ENCODE measurements around the gene ZBTB3. TPM values are rescaled to one million over a fixed set of nuclear protein-coding genes. Genes with fewer than 3 reads are reported as not detected.

The ZBTB3 gene
- 3.0 and 3.1 TPM in 2 replicates for polyA plus RNA-seq (2011; rRNA removed)
- polyA plus RNA-seq (2012; cell fraction: cytosol; rRNA removed), result 1.5 and 2.1 TPM in 2 replicates
- 2.5 and 3.1 TPM in 2 replicates for polyA plus RNA-seq (2012; cell fraction: nucleus; rRNA removed)
- polyA plus RNA-seq (2017; fragmentation: RNase III; extraction: RNeasy Plus Mini Kit Qiagen cat#74134 plus additional on column Dnase treatment), result 1.4 to 2.2 TPM (median 2.0 TPM) in 3 replicates
- 11.3 and 11.5 TPM in 2 replicates for polyA minus RNA-seq (2011; rRNA and poly(A)+ RNA removed)

DNA sequence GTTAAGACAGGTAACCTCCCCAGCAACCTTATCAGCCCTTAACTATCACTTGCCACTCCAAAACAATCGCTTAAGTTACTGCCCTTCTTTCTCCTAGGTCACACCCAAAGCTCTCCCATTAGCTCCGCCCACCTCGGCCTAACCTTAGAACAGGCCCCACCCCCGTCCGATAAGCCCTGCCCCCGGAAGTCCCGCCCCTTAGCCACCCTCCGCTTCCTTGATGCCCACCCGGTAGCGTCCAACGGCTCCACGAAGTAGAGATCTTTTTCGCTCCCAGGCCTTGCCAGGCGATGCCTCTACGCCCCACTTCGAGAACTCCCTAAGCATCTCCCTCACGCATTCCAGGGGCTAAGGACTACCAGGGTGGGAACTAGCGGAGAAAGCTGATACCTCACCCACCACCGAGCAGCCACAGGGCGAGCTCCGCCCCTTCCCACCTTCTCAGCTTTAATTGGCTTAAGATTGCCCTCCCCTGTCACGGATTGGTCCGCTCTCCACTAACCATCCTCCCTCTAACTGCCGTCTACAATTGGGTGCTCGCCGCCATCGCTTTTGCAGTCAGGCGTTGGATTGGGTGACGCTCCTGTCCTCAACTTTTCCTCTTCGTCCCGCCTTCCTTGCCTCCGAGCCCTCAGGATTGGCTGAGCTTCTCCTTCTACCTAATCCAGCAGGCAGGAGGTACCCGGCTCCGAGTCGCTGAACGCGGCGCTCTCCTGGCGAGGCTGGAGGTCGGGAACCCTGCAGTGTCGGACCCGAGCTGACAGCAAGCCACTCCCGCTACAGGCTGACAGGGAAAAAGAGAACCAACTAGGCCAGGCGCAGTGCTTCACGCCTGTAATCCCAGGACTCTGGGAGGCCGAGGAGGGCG, at the start of gene ZBTB3:
TSS of gene ZBTB3 (minus strand) at position 425 of the 868 bp plus-strand sequence. CDS start 496 bp downstream, outside the sequence.
- TF ChIP-seq NPAS2 (CRISPR knock-in tag; IDR thresholded peaks at IDR 0.05; ENCODE audit: borderline replicate concordance) (no peak), HOXA7 (CRISPR knock-in tag; IDR thresholded peaks at IDR 0.05) (no peak), POLR2A (IDR thresholded peaks at IDR 0.05; ENCODE audit: low read length) (peak; percentile 86), JUN (IDR thresholded peaks at IDR 0.05) (peak; percentile 36 to 92; a peak in 4 of 5 replicates), ZC3H11A (IDR thresholded peaks at IDR 0.05) (no peak), CHD4 (IDR thresholded peaks at IDR 0.05; ENCODE audit: borderline replicate concordance) (peak; percentile 87; the same call in 1 of the 2 replicates), HOXB13 (CRISPR knock-in tag; IDR thresholded peaks at IDR 0.05; ENCODE audit: low read depth) (no peak), PHF8 (IDR thresholded peaks at IDR 0.05; ENCODE audit: borderline replicate concordance, low read depth) (peak; percentile 59), ZNF302 (CRISPR knock-in tag; IDR thresholded peaks at IDR 0.05) (no peak), RFX5 (IDR thresholded peaks at IDR 0.05) (peak; percentile 51; the same call in 1 of the 2 replicates), GATA3 (IDR thresholded peaks at IDR 0.05; ENCODE audit: borderline replicate concordance) (no peak), BHLHE40 (IDR thresholded peaks at IDR 0.05; ENCODE audit: low read depth, low read length) (no peak)
- TF ChIP-seq, protein P1, sequence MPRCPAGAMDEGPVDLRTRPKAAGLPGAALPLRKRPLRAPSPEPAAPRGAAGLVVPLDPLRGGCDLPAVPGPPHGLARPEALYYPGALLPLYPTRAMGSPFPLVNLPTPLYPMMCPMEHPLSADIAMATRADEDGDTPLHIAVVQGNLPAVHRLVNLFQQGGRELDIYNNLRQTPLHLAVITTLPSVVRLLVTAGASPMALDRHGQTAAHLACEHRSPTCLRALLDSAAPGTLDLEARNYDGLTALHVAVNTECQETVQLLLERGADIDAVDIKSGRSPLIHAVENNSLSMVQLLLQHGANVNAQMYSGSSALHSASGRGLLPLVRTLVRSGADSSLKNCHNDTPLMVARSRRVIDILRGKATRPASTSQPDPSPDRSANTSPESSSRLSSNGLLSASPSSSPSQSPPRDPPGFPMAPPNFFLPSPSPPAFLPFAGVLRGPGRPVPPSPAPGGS (IDR thresholded peaks at IDR 0.05), result peak; percentile 44
- TF ChIP-seq, protein P2, sequence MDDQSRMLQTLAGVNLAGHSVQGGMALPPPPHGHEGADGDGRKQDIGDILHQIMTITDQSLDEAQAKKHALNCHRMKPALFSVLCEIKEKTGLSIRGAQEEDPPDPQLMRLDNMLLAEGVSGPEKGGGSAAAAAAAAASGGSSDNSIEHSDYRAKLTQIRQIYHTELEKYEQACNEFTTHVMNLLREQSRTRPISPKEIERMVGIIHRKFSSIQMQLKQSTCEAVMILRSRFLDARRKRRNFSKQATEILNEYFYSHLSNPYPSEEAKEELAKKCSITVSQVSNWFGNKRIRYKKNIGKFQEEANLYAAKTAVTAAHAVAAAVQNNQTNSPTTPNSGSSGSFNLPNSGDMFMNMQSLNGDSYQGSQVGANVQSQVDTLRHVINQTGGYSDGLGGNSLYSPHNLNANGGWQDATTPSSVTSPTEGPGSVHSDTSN (IDR thresholded peaks at IDR 0.05), result peak; percentile 83
- TF ChIP-seq, protein P3, sequence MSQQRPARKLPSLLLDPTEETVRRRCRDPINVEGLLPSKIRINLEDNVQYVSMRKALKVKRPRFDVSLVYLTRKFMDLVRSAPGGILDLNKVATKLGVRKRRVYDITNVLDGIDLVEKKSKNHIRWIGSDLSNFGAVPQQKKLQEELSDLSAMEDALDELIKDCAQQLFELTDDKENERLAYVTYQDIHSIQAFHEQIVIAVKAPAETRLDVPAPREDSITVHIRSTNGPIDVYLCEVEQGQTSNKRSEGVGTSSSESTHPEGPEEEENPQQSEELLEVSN (IDR thresholded peaks at IDR 0.05; ENCODE audit: borderline replicate concordance, low read depth), result 0 out of 2 replicates have a peak, but pooled peaks have one; percentile 33
- TF ChIP-seq, protein P4, sequence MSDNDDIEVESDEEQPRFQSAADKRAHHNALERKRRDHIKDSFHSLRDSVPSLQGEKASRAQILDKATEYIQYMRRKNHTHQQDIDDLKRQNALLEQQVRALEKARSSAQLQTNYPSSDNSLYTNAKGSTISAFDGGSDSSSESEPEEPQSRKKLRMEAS (IDR thresholded peaks at IDR 0.05), result peak; percentile 80
- TF ChIP-seq, protein P5, sequence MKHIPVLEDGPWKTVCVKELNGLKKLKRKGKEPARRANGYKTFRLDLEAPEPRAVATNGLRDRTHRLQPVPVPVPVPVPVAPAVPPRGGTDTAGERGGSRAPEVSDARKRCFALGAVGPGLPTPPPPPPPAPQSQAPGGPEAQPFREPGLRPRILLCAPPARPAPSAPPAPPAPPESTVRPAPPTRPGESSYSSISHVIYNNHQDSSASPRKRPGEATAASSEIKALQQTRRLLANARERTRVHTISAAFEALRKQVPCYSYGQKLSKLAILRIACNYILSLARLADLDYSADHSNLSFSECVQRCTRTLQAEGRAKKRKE (CRISPR knock-in tag; IDR thresholded peaks at IDR 0.05; ENCODE audit: low read depth), result no peak
- Histone ChIP-seq H3K9me3 (no peaks in the 10 kb centered on the region), H3K4me2 (peak within 1 kb of the TSS; percentile 91), H3K4me3 (peak within 1 kb of the TSS; percentile 55), H3K27ac (peak within 1 kb of the TSS; percentile 92 to 94), H3K4me1 (peaks cover 11% of the 10 kb centered on the region; the same call in 1 of the 3 replicates)
- FAIRE-seq (peak; percentile 80), DNase-seq (ENCODE audit: low read depth in 1 of 2, low spot score in 1 of 2) (peak; percentile 99 to 100), ATAC-seq (peak; percentile 98 to 99)
- under 1% methylated on average over 43 of the region's 47 CpGs for WGBS (ENCODE audit: missing lambda C conversion rate)
- POLR2A ChIA-PET, result interaction anchor here (0.5 to 3.0 kb wide), 40 partner anchors 8 to 308 kb away, joined by 3 to 96 read pairs (median 6); partner anchors contain the start of genes C11orf98, CSKMT, EEF1G and GANAB
- CTCF ChIA-PET, result interaction anchor here (0.6 to 3.2 kb wide), 12 partner anchors 11 to 152 kb away, joined by 3 to 17 read pairs (median 4); partner anchors contain the start of genes HNRNPUL2 and STX5

DNA sequence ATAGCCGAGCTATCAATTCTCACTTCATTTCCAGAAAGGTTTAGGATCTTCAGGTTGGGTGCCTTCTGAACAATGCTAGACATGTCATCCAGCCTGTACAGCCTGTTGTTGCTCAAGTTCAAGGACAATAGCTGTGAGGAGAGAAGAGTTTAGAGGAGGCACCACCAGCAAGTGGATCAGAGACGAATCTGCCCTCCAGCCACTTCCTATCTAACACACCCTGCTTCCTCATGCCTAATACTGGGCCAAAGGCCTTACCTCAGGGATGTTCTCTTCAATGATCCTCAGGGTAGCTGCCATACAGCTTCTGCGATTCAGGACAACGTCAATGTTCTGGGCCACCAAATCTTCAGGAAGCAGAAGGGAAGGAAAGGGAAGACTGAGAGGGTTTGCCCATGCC, 47.1 kb upstream of the ZBTB3 start:
- H3K27ac ChIP-seq, result no peak overlapping the region
- no peaks in the 10 kb centered on the region for H3K9me3 ChIP-seq
- ChIA-PET POLR2A (interaction anchor here (0.6 to 1.1 kb wide), 2 partner anchors 10 to 40 kb away, joined by 3 read pairs; no protein-coding TSS in a partner anchor), CTCF (interaction anchor here (0.6 to 6.2 kb wide), 3 partner anchors 12 to 80 kb away, joined by 3 to 69 read pairs (median 3); partner anchors contain the start of genes SLC3A2, TMEM179B and TMEM223)
- no peak for FAIRE-seq
- DNase-seq (ENCODE audit: low read depth in 1 of 2, low spot score in 1 of 2), result no peak
- no peak for TF ChIP-seq JUN (IDR thresholded peaks at IDR 0.05)
- no peak for TF ChIP-seq ESRRA (IDR thresholded peaks at IDR 0.05; ENCODE audit: borderline replicate concordance, low read length)
- H3K4me2 ChIP-seq, result no peak overlapping the region
- WGBS (ENCODE audit: missing lambda C conversion rate), result 91% methylated on average over 4 of the region's 4 CpGs
- ATAC-seq, result no peak
- no peak overlapping the region for H3K4me3 ChIP-seq
- peaks cover 10% of the 10 kb centered on the region; the same call in 2 of the 3 replicates for H3K4me1 ChIP-seq
